ENCODE data around the gene MAPK10. TPM values are rescaled to one million over a fixed set of nuclear protein-coding genes. Genes with fewer than 3 reads are reported as not detected.
A peak's percentile ranks its signal among the peaks of the same experiment; 100 is the strongest.

Gene MAPK10
- total and polyA plus RNA-seq, 10 of the 15 experiments (the other 5 are each of a cell fraction or from before 2014, with no cell fraction given), result 1.1 to 4.2 (median 2.4) TPM

DNA sequence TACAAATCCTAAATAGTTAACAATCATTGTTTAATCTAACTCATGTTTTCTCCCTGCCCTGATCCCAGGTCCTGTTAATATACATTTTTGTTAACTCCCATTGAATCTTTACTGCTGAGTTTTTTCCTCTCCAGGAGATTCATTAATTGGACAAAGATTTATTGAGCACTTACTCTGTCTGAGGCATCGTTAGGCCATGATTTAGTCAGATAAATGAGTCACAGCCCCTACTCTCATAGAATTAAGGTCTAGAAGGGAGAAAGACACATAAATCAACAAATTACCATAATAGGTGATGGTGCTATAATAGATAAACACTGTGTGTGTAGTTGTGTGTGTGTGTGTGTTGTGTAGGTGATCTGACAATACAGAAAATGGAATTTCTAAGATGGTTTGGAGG, 112.5 kb downstream of the MAPK10 start (continued):
- no peak for TF ChIP-seq HDAC2 (IDR thresholded peaks at IDR 0.05)

DNA sequence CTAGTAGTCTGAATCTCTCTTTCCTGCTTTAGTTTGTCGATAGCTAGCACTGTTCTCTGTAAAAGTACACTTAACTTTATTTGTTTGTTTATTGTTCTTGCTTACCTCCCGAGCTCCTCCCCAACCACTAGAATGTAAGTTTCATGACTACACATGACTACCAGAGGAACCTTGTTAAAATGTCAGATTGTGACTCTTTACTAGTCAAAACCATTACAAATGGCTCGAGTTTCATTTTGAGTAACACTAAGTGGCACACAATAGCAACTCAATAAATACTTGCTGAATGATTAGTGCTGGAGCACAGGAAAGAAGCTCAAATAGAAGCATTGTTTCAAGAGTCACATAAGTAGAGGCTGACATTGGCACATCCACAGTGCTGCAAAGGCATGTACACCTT, 116.1 kb downstream of the MAPK10 start:
- in situ Hi-C loops (cut with MboI), result no loop called here
- Histone ChIP-seq H3K36me3 (ENCODE audit: control insufficient read depth in 2 of 2, insufficient read depth in 2 of 2, low read length in 1 of 2) (no peaks in the 10 kb centered on the region), H3K9ac (ENCODE audit: control insufficient read depth, insufficient read depth, low read length) (no peak overlapping the region), H3K4me1 (ENCODE audit: control insufficient read depth, insufficient read depth, low read length) (no peaks in the 10 kb centered on the region), H3K4me2 (ENCODE audit: control insufficient read depth, insufficient read depth) (no peak overlapping the region), H3K27me3 (replicated peaks in 1 of 2; ENCODE audit: control insufficient read depth in 2 of 2, insufficient read depth in 2 of 2, low read length in 1 of 2) (no peaks in the 10 kb centered on the region), H3K4me3 (no peak overlapping the region), H3K9me3 (replicated peaks; ENCODE audit: control insufficient read depth, insufficient read depth, low read length) (no peaks in the 10 kb centered on the region; the same call in 2 of the 3 replicates), H4K20me1 (ENCODE audit: control insufficient read depth, insufficient read depth) (no peaks in the 10 kb centered on the region), H3K27ac (ENCODE audit: control insufficient read depth, insufficient read depth) (no peak overlapping the region), H2AFZ (ENCODE audit: control insufficient read depth, low read depth, low read length) (no peak overlapping the region), H3K79me2 (ENCODE audit: control insufficient read depth, insufficient read depth, low read length) (no peaks in the 10 kb centered on the region)
- ChIA-PET CTCF (interaction anchor here (0.7 kb wide), 1 partner anchor 403 kb away, joined by 3 read pairs; no protein-coding TSS in a partner anchor), POLR2A (no interaction called here), RAD21 (ENCODE audit: unreplicated experiment) (no interaction called here), SMC1A (ENCODE audit: uncharacterized antibody, unreplicated experiment) (no interaction called here)
- peak; percentile 78 for ATAC-seq
- intact Hi-C loops (cut with micrococcal nuclease; ENCODE audit: unreplicated experiment), result no loop called here
- 0% methylated on average over 2 of the region's 3 CpGs for WGBS (ENCODE audit: insufficient coverage, insufficient replicate concordance, low lambda C conversion rate, missing lambda C conversion rate)
- DNase-seq (ENCODE audit: low read depth, low spot score), result no peak
- FAIRE-seq, result no peak
- no TSS peak for BruUV-seq (replicated peaks)
- TF ChIP-seq RBBP5 (conservative IDR thresholded peaks at IDR 0.05) (no peak), MYC (IDR thresholded peaks at IDR 0.05; ENCODE audit: insufficient read depth, insufficient read length, insufficient replicate concordance, low read length, severe bottlenecking) (no peak), SUZ12 (IDR thresholded peaks at IDR 0.05; ENCODE audit: unreplicated experiment) (no peak), CREM (IDR thresholded peaks at IDR 0.05; ENCODE audit: low read depth) (no peak), RELA (IDR thresholded peaks at IDR 0.05; ENCODE audit: borderline replicate concordance, partially characterized antibody) (no peak), TBL1XR1 (IDR thresholded peaks at IDR 0.05; ENCODE audit: low read depth, low read length) (no peak), SMAD1 (IDR thresholded peaks at IDR 0.05; ENCODE audit: low read depth, partially characterized antibody) (no peak), POLR2A (IDR thresholded peaks at IDR 0.05; ENCODE audit: low read depth, low read length) (no peak), TCF12 (IDR thresholded peaks at IDR 0.05; ENCODE audit: low read depth, low read length) (no peak), RCOR1 (conservative IDR thresholded peaks at IDR 0.05; ENCODE audit: low read depth, low read length) (no peak)
- TF ChIP-seq, protein P1, sequence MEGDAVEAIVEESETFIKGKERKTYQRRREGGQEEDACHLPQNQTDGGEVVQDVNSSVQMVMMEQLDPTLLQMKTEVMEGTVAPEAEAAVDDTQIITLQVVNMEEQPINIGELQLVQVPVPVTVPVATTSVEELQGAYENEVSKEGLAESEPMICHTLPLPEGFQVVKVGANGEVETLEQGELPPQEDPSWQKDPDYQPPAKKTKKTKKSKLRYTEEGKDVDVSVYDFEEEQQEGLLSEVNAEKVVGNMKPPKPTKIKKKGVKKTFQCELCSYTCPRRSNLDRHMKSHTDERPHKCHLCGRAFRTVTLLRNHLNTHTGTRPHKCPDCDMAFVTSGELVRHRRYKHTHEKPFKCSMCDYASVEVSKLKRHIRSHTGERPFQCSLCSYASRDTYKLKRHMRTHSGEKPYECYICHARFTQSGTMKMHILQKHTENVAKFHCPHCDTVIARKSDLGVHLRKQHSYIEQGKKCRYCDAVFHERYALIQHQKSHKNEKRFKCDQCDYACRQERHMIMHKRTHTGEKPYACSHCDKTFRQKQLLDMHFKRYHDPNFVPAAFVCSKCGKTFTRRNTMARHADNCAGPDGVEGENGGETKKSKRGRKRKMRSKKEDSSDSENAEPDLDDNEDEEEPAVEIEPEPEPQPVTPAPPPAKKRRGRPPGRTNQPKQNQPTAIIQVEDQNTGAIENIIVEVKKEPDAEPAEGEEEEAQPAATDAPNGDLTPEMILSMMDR (IDR thresholded peaks at IDR 0.05 in 2 of 3, conservative IDR thresholded peaks at IDR 0.05 in 1 of 3; ENCODE audit: control insufficient read depth in 2 of 3, extremely low read depth in 1 of 3, insufficient read depth in 1 of 3, low read depth in 3 of 3, low read length in 3 of 3), result no peak
- TF ChIP-seq, protein P2, sequence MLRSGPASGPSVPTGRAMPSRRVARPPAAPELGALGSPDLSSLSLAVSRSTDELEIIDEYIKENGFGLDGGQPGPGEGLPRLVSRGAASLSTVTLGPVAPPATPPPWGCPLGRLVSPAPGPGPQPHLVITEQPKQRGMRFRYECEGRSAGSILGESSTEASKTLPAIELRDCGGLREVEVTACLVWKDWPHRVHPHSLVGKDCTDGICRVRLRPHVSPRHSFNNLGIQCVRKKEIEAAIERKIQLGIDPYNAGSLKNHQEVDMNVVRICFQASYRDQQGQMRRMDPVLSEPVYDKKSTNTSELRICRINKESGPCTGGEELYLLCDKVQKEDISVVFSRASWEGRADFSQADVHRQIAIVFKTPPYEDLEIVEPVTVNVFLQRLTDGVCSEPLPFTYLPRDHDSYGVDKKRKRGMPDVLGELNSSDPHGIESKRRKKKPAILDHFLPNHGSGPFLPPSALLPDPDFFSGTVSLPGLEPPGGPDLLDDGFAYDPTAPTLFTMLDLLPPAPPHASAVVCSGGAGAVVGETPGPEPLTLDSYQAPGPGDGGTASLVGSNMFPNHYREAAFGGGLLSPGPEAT (IDR thresholded peaks at IDR 0.05; ENCODE audit: low read depth), result no peak
- TF ChIP-seq, protein P3, sequence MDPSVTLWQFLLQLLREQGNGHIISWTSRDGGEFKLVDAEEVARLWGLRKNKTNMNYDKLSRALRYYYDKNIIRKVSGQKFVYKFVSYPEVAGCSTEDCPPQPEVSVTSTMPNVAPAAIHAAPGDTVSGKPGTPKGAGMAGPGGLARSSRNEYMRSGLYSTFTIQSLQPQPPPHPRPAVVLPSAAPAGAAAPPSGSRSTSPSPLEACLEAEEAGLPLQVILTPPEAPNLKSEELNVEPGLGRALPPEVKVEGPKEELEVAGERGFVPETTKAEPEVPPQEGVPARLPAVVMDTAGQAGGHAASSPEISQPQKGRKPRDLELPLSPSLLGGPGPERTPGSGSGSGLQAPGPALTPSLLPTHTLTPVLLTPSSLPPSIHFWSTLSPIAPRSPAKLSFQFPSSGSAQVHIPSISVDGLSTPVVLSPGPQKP (IDR thresholded peaks at IDR 0.05; ENCODE audit: low read depth, low read length), result no peak
- TF ChIP-seq, protein P4, sequence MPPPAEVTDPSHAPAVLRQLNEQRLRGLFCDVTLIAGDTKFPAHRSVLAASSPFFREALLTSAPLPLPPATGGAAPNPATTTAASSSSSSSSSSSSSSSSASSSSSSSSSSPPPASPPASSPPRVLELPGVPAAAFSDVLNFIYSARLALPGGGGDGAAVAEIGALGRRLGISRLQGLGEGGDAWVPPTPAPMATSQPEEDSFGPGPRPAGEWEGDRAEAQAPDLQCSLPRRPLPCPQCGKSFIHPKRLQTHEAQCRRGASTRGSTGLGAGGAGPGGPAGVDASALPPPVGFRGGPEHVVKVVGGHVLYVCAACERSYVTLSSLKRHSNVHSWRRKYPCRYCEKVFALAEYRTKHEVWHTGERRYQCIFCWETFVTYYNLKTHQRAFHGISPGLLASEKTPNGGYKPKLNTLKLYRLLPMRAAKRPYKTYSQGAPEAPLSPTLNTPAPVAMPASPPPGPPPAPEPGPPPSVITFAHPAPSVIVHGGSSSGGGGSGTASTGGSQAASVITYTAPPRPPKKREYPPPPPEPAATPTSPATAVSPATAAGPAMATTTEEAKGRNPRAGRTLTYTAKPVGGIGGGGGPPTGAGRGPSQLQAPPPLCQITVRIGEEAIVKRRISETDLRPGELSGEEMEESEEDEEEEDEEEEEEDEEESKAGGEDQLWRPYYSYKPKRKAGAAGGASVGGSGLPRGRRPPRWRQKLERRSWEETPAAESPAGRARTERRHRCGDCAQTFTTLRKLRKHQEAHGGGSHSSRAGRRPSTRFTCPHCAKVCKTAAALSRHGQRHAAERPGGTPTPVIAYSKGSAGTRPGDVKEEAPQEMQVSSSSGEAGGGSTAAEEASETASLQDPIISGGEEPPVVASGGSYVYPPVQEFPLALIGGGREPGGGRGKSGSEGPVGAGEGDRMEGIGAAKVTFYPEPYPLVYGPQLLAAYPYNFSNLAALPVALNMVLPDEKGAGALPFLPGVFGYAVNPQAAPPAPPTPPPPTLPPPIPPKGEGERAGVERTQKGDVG (CRISPR knock-in tag; IDR thresholded peaks at IDR 0.05), result no peak

All from GM12878 (cell line).